Measurements from ENCODE around the gene OPALIN. TPM values are rescaled to one million over a fixed set of nuclear protein-coding genes. Genes with fewer than 3 reads are reported as not detected.

Gene OPALIN
- total RNA-seq, 3 donors from 2014 or later = not detected

DNA sequence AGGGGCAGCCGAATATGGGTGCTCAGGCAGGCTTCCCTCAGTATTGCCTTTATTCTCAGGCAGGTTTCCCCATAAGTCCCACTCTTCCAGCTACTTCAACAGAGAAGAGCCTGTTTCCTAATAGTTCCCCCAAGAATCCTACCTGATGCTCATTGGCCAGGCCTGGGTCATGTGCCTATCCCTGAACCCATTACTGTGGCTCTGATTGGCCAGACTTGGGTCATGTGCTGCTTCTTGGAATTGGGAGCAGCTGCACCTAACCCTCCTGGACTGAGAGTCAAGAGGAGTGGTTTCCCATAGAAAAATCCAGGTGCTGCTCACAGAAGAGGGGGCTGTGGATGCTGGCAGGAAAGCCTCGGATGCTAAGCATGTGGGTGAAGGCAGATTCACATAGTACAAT is 21.7 kb downstream of the OPALIN start:
- ATAC-seq = no peak
- H3K36me3 ChIP-seq (ENCODE audit: low read depth) = no peaks in the 10 kb centered on the region
- H3K9me3 ChIP-seq = no peaks in the 10 kb centered on the region
- no peak for DNase-seq
- TF ChIP-seq, protein P1, sequence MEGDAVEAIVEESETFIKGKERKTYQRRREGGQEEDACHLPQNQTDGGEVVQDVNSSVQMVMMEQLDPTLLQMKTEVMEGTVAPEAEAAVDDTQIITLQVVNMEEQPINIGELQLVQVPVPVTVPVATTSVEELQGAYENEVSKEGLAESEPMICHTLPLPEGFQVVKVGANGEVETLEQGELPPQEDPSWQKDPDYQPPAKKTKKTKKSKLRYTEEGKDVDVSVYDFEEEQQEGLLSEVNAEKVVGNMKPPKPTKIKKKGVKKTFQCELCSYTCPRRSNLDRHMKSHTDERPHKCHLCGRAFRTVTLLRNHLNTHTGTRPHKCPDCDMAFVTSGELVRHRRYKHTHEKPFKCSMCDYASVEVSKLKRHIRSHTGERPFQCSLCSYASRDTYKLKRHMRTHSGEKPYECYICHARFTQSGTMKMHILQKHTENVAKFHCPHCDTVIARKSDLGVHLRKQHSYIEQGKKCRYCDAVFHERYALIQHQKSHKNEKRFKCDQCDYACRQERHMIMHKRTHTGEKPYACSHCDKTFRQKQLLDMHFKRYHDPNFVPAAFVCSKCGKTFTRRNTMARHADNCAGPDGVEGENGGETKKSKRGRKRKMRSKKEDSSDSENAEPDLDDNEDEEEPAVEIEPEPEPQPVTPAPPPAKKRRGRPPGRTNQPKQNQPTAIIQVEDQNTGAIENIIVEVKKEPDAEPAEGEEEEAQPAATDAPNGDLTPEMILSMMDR (IDR thresholded peaks at IDR 0.05) = no peak
- H3K4me3 ChIP-seq = no peak overlapping the region
- intact Hi-C loops (cut with DNase I, micrococcal nuclease) = no loop called here
- no peaks in the 10 kb centered on the region for H3K4me1 ChIP-seq (ENCODE audit: low read depth)

DNA sequence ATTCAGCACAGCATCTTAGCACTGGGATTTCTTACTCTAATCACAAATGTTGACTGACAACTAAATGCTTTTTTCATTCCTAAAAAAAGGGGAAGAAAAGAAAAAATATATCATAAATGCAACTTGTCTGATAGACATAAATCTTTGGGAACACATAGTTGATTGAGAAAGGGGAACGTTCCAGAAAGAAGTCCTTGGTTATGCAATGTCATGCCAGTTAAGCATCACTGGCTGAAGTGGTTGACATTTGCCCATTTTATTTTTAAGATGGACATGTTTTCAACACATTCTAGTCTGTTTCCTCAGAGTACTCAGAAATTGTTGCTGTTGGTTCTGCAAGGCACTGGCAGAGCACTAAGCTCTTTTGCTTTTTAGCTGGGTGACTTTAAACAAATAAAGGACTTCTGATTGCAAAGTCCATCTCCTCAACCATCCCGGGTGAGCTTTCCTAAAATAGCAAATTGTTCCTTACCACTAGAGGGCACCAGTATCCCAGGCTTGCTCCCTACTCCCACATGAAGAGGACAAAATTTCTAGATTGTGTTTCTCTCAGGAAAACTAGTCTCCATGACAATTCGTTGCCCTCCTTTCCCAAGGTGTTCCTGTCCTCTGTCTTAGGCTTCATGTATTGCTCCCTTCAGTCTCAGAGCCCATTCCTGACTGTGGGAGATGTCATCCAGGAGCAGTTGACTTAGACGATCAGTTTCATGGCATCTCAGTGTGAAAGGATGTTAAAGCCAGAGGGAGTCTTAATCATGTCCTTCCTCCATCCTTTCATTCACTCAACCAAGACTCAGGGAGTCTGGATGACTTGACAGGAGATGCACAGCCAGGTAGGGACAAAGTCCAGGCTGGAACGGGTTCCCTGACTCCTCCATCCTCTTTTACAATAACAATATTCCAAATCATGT is 23.9 kb downstream of the OPALIN start:
- H3K36me3 ChIP-seq (ENCODE audit: low read depth) = no peaks in the 10 kb centered on the region
- H3K9me3 ChIP-seq = no peaks in the 10 kb centered on the region
- TF ChIP-seq, protein P1 (IDR thresholded peaks at IDR 0.05) = peak; percentile 71
- DNase-seq = peak in 1 of 3 donors; percentile 47
- peak; percentile 70 for ATAC-seq
- H3K4me3 ChIP-seq = no peak overlapping the region
- intact Hi-C loops (cut with DNase I, micrococcal nuclease) = no loop called here
- no peaks in the 10 kb centered on the region for H3K4me1 ChIP-seq (ENCODE audit: low read depth)

DNA sequence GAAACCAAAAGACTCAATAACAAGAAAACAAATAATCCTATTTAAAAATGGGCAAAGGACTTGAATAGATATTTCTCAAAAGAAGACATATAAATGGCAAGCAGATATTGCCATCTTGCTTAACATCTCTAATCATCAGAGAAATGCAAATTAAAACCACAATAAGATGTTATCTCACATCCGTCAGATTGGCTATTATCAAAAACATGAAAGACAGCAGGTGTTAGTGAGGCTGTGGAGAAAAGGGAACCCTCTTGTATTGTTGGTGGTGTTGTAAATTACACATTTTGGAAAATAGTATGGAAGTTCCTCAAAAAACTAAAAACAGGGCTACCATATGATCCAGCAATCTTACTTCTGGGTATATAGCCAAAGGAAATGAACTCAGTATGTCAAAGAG is 25.7 kb downstream of the OPALIN start:
- Histone ChIP-seq H3K4me1 (ENCODE audit: low read depth) (no peaks in the 10 kb centered on the region), H3K36me3 (ENCODE audit: low read depth) (no peaks in the 10 kb centered on the region), H3K9me3 (no peaks in the 10 kb centered on the region), H3K4me3 (no peak overlapping the region)
- DNase-seq = no peak
- intact Hi-C loops (cut with DNase I, micrococcal nuclease) = no loop called here
- ATAC-seq = no peak
- TF ChIP-seq, protein P1 (IDR thresholded peaks at IDR 0.05) = no peak

DNA sequence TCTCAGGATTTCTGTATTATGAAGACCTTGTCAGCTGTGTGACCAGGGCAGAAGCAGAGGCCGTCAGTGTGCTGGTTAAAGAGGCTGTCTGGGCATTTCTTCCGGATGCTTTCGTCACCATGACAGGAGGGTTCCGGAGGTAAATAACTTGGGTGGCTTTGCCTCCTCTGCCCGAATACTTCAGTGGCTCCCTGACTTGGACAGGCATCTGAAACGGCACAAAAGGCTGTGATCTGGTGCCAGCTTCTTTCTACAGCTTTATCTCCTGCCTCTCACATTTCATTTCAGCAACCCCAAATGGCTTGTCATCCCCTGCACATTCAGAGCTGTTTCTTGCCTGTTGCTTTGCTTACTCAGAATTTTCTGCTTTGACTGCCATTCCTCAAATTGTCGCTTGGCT is 31.3 kb downstream of the OPALIN start:
- TF ChIP-seq, protein P1 (IDR thresholded peaks at IDR 0.05) = no peak
- ATAC-seq (no peak), DNase-seq (no peak)
- no peaks in the 10 kb centered on the region for H3K36me3 ChIP-seq (ENCODE audit: low read depth)
- intact Hi-C loops (cut with DNase I, micrococcal nuclease) = no loop called here
- no peak overlapping the region for H3K4me3 ChIP-seq
- H3K4me1 ChIP-seq (ENCODE audit: low read depth) = no peaks in the 10 kb centered on the region
- H3K9me3 ChIP-seq = no peaks in the 10 kb centered on the region

DNA sequence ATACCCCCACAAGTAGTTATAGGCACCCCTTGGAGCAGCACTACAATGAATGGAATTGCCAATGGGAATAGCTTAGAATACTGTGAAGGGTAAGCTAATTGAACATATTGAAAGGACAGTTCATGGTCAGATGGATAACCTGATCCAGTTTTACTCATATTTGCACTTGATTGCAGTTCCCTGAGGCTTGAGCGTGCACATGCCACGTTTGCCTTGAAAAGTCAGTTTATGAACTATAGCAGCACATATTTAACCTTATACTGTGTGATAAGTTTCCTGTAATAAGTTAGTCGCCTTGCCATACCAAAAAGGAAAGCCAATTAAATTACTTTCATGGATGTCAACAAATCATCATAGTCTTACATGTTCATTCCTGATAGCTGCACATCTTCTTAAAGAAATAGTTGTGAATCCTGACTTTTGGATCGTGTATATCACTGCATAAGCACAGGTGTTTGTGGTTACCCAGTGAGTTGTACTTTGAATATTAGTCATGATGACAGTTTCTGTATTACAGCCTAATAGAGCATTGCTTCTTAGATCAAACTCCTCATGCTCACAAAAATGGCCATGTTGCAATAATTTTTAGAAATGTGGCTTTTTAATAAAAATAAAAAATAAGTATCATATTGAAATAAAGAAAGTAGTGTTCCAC is 33.0 kb downstream of the OPALIN start:
- DNase-seq (no peak), ATAC-seq (no peak)
- H3K4me1 ChIP-seq (ENCODE audit: low read depth) = no peaks in the 10 kb centered on the region
- TF ChIP-seq, protein P1 (IDR thresholded peaks at IDR 0.05) = no peak
- H3K9me3 ChIP-seq = no peaks in the 10 kb centered on the region
- H3K36me3 ChIP-seq (ENCODE audit: low read depth) = no peaks in the 10 kb centered on the region
- intact Hi-C loops (cut with DNase I, micrococcal nuclease) = no loop called here
- no peak overlapping the region for H3K4me3 ChIP-seq

Data from mucosa of descending colon (tissue), 3 donors.